Measurements from ENCODE around the gene RYR3. TPM values are rescaled to one million over a fixed set of nuclear protein-coding genes. Genes with fewer than 3 reads are reported as not detected.

The RYR3 gene
- total and polyA plus RNA-seq, 2 of the 13 experiments (the other 11 are each of a cell fraction or from before 2014, with no cell fraction given) = not detected

Small RNAs within 50 kb of the gene (small RNA-seq; reads per million reads assigned to genes)
- 0 reads per million in 3 experiments for gene RF00019 (ENCODE audit: insufficient read depth in 2 of 3, insufficient read length in 3 of 3, low read depth in 2 of 3, low replicate concordance in 1 of 3)

Other genes with a start within 250 kb of the RYR3 start
- 0.60 and 0.81 TPM in 2 replicates for gene FMN1, start 116.3 kb upstream of the RYR3 start, total RNA-seq (2016; rRNA removed; fragmentation: Illumina TruSeq; extraction: Trizol)
- 0.17 and 0.20 TPM in 2 replicates for gene FMN1, start 116.3 kb upstream of the RYR3 start, polyA plus RNA-seq (2011; rRNA removed)

Measured in HepG2 (cell line).